HG02973 (cell line): Measurements from ENCODE around the gene SYNPR.
"Not testable (repeated sequence)": the region's sequence is repeated elsewhere in the genome, so short reads cannot be mapped to it uniquely, and the experiment has no call there.

Source experiments
- ATAC-seq: cut with Tn5 transposase; IDR thresholded peaks from one replicate; pipeline ENCODE4 v1.9.1; 2021; ENCODE audit warnings: moderate library complexity; ENCODE audit not compliant: unreplicated experiment

Gene SYNPR

GRCh38 chr3:63278171-63279004, at the start of gene SYNPR:
SYNPR (plus strand) TSS chr3:63278308.
- no peak for ATAC-seq

GRCh38 chr3:63228677-63229076, 49.4 kb upstream of the SYNPR start:
- ATAC-seq = peak; percentile 84

DNA sequence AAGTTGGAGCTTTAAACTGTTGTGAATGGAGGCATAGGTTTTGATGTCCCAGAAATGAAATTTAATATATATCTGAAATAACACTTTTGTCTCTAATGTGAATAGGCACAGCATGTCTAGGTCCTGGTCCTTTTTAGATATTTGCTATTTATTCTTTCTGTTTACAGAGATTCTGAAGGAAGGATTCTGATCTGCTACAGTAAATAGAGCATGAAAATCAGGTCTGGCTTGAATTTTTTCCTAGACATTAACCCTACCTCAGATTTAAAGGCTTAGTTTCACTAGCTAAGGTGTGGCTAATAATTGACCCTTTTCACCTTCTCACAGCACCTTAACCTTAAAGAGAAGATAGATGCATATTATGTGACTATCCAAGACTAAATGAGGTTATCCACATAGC, 48.0 kb upstream of the SYNPR start:
- no peak for ATAC-seq

GRCh38 chr3:63231643-63232042, 46.5 kb upstream of the SYNPR start:
- no peak for ATAC-seq

- no peak for ATAC-seq
Observed at GRCh38 chr3:63232764-63233396, 45.2 kb upstream of the SYNPR start.

DNA sequence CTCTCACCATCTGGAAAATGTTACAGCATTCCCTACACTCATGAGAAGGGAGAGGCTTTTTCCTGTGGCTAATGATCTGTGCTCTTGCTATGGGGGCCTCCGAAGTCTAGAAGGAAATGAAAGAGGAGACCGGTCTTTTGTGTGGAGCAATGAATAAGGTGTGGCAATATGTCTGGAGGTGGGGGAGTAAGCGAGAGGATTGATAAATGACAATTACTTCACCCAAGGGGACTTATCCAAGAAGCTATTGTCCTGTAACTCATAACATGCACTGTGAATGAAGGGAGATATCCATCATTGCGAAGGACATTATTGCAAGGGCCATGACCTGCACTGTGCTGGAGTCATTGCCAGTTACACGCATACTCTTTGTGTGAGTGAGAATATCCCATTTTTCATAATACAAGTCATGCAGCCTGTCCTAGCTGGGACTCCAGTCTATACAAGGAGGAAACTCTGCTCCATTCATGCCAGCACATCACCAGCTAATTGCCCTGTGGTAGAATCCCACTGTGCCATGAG, 37.7 kb upstream of the SYNPR start:
- ATAC-seq = no peak

- ATAC-seq = no peak
Observed at GRCh38 chr3:63242124-63242523, 36.0 kb upstream of the SYNPR start.

GRCh38 chr3:63244486-63244885, 33.6 kb upstream of the SYNPR start:
- ATAC-seq = no peak

- ATAC-seq = no peak
Observed at GRCh38 chr3:63245726-63246241, 32.3 kb upstream of the SYNPR start.

DNA sequence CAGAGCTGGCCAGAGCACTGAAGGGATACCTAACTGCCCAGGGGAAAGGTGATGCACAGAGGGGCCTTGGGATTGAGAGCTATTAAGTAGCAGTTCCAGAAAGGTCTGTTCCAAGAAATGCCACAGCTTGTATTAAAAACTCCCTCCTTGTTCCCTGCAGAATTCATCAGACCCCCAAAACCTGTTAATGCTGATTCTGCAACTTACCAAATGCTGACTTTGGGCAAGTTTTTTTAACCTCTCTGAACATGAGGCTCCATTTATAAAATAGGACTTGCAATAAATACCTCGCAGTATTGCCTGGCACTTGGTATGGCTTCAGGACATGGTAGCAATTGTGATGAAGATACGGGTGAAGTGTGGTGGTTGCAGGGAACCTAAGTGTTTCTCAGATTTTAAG, 30.1 kb upstream of the SYNPR start:
- ATAC-seq = no peak

- no peak for ATAC-seq
Observed at GRCh38 chr3:63251499-63251898, 26.6 kb upstream of the SYNPR start.

- not testable (repeated sequence) for ATAC-seq
Observed at GRCh38 chr3:63255819-63256218, 22.3 kb upstream of the SYNPR start.

DNA sequence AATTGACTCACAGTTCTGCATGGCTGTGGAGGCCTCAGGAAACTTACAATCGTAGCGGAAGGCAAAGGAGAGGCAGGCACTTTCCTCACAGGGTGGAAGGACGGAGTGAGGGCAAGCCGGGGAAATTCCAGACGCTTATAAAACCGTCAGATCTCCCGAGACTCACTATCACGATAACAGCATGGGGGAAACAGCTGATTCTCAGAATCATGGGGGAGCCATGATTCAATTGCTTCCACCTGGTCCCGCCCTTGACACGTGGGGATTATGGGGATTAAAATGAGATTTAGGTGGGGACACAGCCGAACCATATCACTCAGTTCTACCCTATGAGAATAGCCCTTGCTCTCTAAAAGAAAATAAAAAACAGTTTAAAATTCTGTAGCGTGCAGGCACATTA, 13.4 kb upstream of the SYNPR start:
- no peak for ATAC-seq

- no peak for ATAC-seq
Observed at GRCh38 chr3:63274359-63274758, 3.7 kb upstream of the SYNPR start.

- ATAC-seq = no peak
Observed at GRCh38 chr3:63279005-63279841, 1.1 kb downstream of the SYNPR start.

DNA sequence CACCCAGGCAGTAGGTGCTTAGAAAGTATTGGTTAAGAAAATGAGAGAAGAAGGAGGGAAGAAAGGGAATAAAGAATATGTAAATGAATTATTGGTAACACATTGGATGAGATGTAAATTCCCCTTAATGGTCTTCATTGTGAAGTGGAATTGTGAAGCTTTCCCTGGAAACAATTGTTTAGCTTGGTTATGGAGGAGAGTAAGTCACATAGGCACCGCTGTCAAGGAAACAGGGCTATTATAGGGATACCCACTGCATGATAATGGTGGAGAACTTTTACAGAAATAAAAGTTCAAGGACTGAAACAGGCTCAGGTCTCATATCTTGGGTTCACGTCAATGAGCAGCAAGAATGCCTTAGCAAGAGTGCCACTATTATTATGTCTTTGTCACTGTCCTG, 9.5 kb downstream of the SYNPR start:
- ATAC-seq = no peak

DNA sequence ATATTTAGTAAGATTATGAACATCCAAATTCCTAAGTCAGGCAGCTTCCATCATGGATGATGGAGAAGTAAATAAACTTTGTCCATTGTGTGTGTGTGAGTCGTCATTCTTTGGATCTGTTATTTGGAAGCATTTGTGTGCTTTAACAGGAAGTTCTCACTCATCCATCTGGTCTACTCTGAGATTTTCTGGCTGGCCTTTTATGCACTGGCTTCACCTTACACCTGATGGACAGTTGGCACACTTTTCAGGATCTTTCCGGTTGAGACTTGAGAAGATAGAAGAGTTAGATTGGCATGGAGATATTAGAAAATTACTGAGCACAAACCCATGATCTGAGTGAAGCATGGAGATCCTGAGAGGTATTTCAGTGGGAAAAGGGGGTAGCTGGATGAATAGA, 12.6 kb downstream of the SYNPR start:
- no peak for ATAC-seq

DNA sequence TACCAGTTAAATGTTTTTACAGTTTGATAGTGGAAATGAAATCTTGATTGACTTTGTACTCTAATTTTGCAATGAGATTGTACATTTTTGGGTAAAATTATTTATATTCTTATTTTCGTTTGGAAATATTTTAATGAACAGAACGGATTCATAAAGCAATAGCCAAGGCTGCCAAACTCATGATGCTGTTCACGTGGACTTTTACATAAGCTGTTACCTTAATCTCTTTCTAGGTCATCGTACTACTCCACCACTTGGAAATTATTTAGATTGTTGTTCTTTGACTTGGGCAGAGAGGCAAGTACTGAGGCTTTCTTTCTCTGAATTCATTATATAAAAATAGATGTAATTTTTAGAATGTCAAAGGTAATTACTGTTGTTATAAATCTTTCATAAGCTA, 16.2 kb downstream of the SYNPR start:
- no peak for ATAC-seq

- no peak for ATAC-seq
Observed at GRCh38 chr3:63295356-63295755, 17.2 kb downstream of the SYNPR start.

DNA sequence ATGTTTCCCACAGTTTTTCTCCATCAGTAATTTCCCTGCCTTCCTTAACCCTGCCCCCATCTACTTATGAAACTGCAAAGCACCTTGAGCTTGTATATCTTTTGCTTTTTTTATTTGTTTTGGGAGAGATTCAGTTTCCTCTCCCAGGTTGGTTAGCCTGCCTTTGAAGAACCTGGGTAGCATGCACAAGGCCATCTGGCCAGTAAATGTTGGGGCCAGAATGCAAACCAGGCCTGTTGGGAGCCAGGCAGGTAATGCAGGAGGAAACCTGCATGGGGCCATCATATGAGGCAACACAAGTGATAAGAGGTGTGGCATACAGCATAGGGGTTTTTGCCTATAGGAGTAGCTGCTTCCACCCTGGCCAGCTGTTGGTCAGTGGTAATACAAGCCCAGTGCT, 17.7 kb downstream of the SYNPR start:
- ATAC-seq = no peak

DNA sequence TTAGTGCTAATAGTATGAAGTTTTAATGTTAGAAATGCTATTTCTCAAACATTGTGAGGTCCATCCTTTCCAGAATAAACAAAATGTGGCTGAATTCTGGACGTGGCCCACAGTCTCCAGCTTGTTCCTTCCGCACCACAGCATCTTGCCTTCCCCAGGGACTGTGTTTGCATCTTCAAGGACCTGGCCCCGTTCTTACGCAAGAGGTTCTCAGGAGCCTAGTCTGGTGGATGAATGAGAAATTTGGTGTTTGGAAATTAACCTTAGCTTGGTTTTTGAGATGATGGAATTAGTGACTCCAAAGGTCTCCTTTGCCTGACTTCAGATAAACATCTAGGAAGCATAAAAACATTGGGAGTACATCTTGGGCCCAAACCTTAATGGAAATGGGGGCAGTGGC, 18.1 kb downstream of the SYNPR start:
- ATAC-seq = no peak
